ENCODE results near the gene TTBK1. TPM values are rescaled to one million over a fixed set of nuclear protein-coding genes. Genes with fewer than 3 reads are reported as not detected.

TTBK1 gene
- total and polyA plus RNA-seq, 2 donors (not counting 1 experiment from before 2014, with no cell fraction given): under 0.01 TPM; not detected in 1

GRCh38 chr6:43311666-43312065 lies 68.4 kb downstream of the TTBK1 start:
- no peaks in the 10 kb centered on the region for H3K36me3 ChIP-seq (ENCODE audit: control insufficient read depth, insufficient read depth, low read length)
- H3K4me1 ChIP-seq (ENCODE audit: control insufficient read depth, extremely low read depth, insufficient read depth, low read length): peaks cover 2% of the 10 kb centered on the region
- no peaks in the 10 kb centered on the region for H4K20me1 ChIP-seq (ENCODE audit: control insufficient read depth, extremely low read depth, insufficient read depth, low read length)
- no peak for DNase-seq (ENCODE audit: low read depth in 2 of 2)
- no peak overlapping the region for H2AFZ ChIP-seq (ENCODE audit: low read length)
- H3K27me3 ChIP-seq (ENCODE audit: control insufficient read depth, insufficient read depth, low read length): peaks cover 22% of the 10 kb centered on the region
- TF ChIP-seq, protein P1, sequence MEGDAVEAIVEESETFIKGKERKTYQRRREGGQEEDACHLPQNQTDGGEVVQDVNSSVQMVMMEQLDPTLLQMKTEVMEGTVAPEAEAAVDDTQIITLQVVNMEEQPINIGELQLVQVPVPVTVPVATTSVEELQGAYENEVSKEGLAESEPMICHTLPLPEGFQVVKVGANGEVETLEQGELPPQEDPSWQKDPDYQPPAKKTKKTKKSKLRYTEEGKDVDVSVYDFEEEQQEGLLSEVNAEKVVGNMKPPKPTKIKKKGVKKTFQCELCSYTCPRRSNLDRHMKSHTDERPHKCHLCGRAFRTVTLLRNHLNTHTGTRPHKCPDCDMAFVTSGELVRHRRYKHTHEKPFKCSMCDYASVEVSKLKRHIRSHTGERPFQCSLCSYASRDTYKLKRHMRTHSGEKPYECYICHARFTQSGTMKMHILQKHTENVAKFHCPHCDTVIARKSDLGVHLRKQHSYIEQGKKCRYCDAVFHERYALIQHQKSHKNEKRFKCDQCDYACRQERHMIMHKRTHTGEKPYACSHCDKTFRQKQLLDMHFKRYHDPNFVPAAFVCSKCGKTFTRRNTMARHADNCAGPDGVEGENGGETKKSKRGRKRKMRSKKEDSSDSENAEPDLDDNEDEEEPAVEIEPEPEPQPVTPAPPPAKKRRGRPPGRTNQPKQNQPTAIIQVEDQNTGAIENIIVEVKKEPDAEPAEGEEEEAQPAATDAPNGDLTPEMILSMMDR (conservative IDR thresholded peaks at IDR 0.05 in 1 of 2, IDR thresholded peaks at IDR 0.05 in 1 of 2; ENCODE audit: low read depth in 1 of 2, low read length in 2 of 2): no peak
- no peak for TF ChIP-seq EZH2 (IDR thresholded peaks at IDR 0.05; ENCODE audit: low read length, missing control alignments)
- H3K4me3 ChIP-seq (replicated peaks in 1 of 4; ENCODE audit: control extremely low read depth in 1 of 4, insufficient read depth in 1 of 4, low read depth in 3 of 4, low read length in 4 of 4): no peak overlapping the region
- no peak overlapping the region for H3K9ac ChIP-seq (ENCODE audit: insufficient read depth, low read length)
- H3K27ac ChIP-seq (ENCODE audit: insufficient read depth, low read length): no peak overlapping the region
- no peak overlapping the region for H3K4me2 ChIP-seq (ENCODE audit: extremely low read depth, insufficient read depth, low read length)
- no peaks in the 10 kb centered on the region for H3K79me2 ChIP-seq (ENCODE audit: control insufficient read depth, insufficient read depth, low read length)
- no peaks in the 10 kb centered on the region for H3K9me3 ChIP-seq (ENCODE audit: control insufficient read depth, insufficient read depth, low read depth, low read length)

DNA sequence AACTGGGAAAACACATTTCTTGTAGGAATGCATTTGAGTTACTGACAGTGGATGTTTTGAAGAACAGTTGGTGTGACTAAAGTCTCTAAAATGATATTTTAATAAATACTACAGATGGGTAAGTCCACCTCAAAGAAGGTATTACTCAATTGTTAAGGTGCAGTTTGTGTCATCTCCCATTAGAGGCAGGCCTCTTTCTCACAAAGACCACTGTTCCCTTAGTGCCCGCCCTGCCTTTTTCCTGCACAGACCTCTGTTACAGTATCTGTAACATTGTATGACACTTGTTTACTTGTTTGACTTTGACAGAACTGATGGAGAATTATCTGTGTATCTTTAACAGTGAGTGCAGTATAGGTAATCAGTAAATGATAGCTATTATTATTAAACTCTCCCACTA lies 70.5 kb downstream of the TTBK1 start:
- H4K20me1 ChIP-seq (ENCODE audit: control insufficient read depth, extremely low read depth, insufficient read depth, low read length): no peaks in the 10 kb centered on the region
- H3K27ac ChIP-seq (ENCODE audit: insufficient read depth, low read length): no peak overlapping the region
- no peak overlapping the region for H3K4me2 ChIP-seq (ENCODE audit: extremely low read depth, insufficient read depth, low read length)
- H3K36me3 ChIP-seq (ENCODE audit: control insufficient read depth, insufficient read depth, low read length): no peaks in the 10 kb centered on the region
- DNase-seq (ENCODE audit: low read depth in 2 of 2): no peak
- TF ChIP-seq EZH2 (IDR thresholded peaks at IDR 0.05; ENCODE audit: low read length, missing control alignments): no peak
- TF ChIP-seq, protein P1 (conservative IDR thresholded peaks at IDR 0.05 in 1 of 2, IDR thresholded peaks at IDR 0.05 in 1 of 2; ENCODE audit: low read depth in 1 of 2, low read length in 2 of 2): no peak
- peaks cover 2% of the 10 kb centered on the region for H3K4me1 ChIP-seq (ENCODE audit: control insufficient read depth, extremely low read depth, insufficient read depth, low read length)
- no peaks in the 10 kb centered on the region for H3K9me3 ChIP-seq (ENCODE audit: control insufficient read depth, insufficient read depth, low read depth, low read length)
- H3K27me3 ChIP-seq (ENCODE audit: control insufficient read depth, insufficient read depth, low read length): peaks cover 14% of the 10 kb centered on the region
- no peak overlapping the region for H3K4me3 ChIP-seq (replicated peaks in 1 of 4; ENCODE audit: control extremely low read depth in 1 of 4, insufficient read depth in 1 of 4, low read depth in 3 of 4, low read length in 4 of 4)
- no peaks in the 10 kb centered on the region for H3K79me2 ChIP-seq (ENCODE audit: control insufficient read depth, insufficient read depth, low read length)
- H3K9ac ChIP-seq (ENCODE audit: insufficient read depth, low read length): no peak overlapping the region
- H2AFZ ChIP-seq (ENCODE audit: low read length): no peak overlapping the region

- H4K20me1 ChIP-seq (ENCODE audit: control insufficient read depth, extremely low read depth, insufficient read depth, low read length): no peaks in the 10 kb centered on the region
- H3K4me3 ChIP-seq (replicated peaks in 1 of 4; ENCODE audit: control extremely low read depth in 1 of 4, insufficient read depth in 1 of 4, low read depth in 3 of 4, low read length in 4 of 4): no peak overlapping the region
- H3K9me3 ChIP-seq (ENCODE audit: control insufficient read depth, insufficient read depth, low read depth, low read length): no peaks in the 10 kb centered on the region
- no peaks in the 10 kb centered on the region for H3K4me1 ChIP-seq (ENCODE audit: control insufficient read depth, extremely low read depth, insufficient read depth, low read length)
- no peaks in the 10 kb centered on the region for H3K79me2 ChIP-seq (ENCODE audit: control insufficient read depth, insufficient read depth, low read length)
- H3K4me2 ChIP-seq (ENCODE audit: extremely low read depth, insufficient read depth, low read length): no peak overlapping the region
- DNase-seq (ENCODE audit: low read depth in 2 of 2): no peak
- H3K9ac ChIP-seq (ENCODE audit: insufficient read depth, low read length): no peak overlapping the region
- no peaks in the 10 kb centered on the region for H3K36me3 ChIP-seq (ENCODE audit: control insufficient read depth, insufficient read depth, low read length)
- H3K27ac ChIP-seq (ENCODE audit: insufficient read depth, low read length): no peak overlapping the region
- no peak for TF ChIP-seq EZH2 (IDR thresholded peaks at IDR 0.05; ENCODE audit: low read length, missing control alignments)
- TF ChIP-seq, protein P1 (conservative IDR thresholded peaks at IDR 0.05 in 1 of 2, IDR thresholded peaks at IDR 0.05 in 1 of 2; ENCODE audit: low read depth in 1 of 2, low read length in 2 of 2): no peak
- no peak overlapping the region for H2AFZ ChIP-seq (ENCODE audit: low read length)
- H3K27me3 ChIP-seq (ENCODE audit: control insufficient read depth, insufficient read depth, low read length): peaks cover 7% of the 10 kb centered on the region
These were observed 74.7 kb downstream of the TTBK1 start for GRCh38 chr6:43318011-43318410.

Measured in fibroblast of lung (primary cell).